DOHH2 (cell line): ENCODE results near the gene TEX52.

Experiments
- H3F3A ChIP-seq: fragments of 200-600 bp; sonication (generic), shearing (Covaris generic); 2 replicates; pipeline ENCODE4 v1.6.0; 2016; ENCODE audit warnings: antibody characterized with exemption, mild to moderate bottlenecking; ENCODE audit not compliant: control insufficient read depth, insufficient read depth
- H3K27ac ChIP-seq: fragments of 200-600 bp; sonication (generic); 2 replicates; pipeline ENCODE4 v1.5.1; 2014; ENCODE audit warnings: low read depth, mild to moderate bottlenecking, low read length, moderate library complexity
- H3K27me3 ChIP-seq: fragments of 200-600 bp; sonication (generic); 2 replicates; pipeline ENCODE4 v1.6.1; 2014; ENCODE audit warnings: mild to moderate bottlenecking, low read length, mixed read lengths; ENCODE audit not compliant: control insufficient read depth
- H3K36me3 ChIP-seq: fragments of 200-600 bp; sonication (generic); 2 replicates; pipeline ENCODE4 v1.6.1; 2014; ENCODE audit warnings: mild to moderate bottlenecking, low read length, moderate library complexity, mixed read lengths; ENCODE audit not compliant: control insufficient read depth
- H3K4me1 ChIP-seq: fragments of 200-600 bp; sonication (generic); 2 replicates; pipeline ENCODE4 v1.6.1; 2014; ENCODE audit warnings: mild to moderate bottlenecking, low read length, mixed read lengths; ENCODE audit not compliant: control insufficient read depth
- H3K4me2 ChIP-seq: fragments of 200-600 bp; sonication (generic); 2 replicates; pipeline ENCODE4 v1.6.0; 2014; ENCODE audit warnings: mild to moderate bottlenecking, low read length, moderate library complexity
- H3K4me3 ChIP-seq: fragments of 200-600 bp; sonication (generic); 2 replicates; pipeline ENCODE4 v1.5.1; 2014; ENCODE audit warnings: mild to moderate bottlenecking, low read length, mixed read lengths
- H3K79me2 ChIP-seq: fragments of 200-600 bp; sonication (generic); 2 replicates; pipeline ENCODE4 v1.6.1; 2014; ENCODE audit warnings: mild to moderate bottlenecking, low read length, mixed read lengths; ENCODE audit not compliant: control insufficient read depth
- H3K9me2 ChIP-seq: fragments of 200-600 bp; sonication (generic); replicated peaks from 2 replicates; pipeline ENCODE4 v1.6.1; 2014; ENCODE audit warnings: mild to moderate bottlenecking, low read length, mixed read lengths; ENCODE audit not compliant: control insufficient read depth
- H3K9me3 ChIP-seq: fragments of 200-600 bp; sonication (generic); 2 replicates; pipeline ENCODE4 v1.6.1; 2014; ENCODE audit warnings: antibody characterized with exemption, low read length, mixed read lengths; ENCODE audit not compliant: control insufficient read depth, insufficient read depth
- H4K20me1 ChIP-seq: fragments of 200-600 bp; sonication (generic); 2 replicates; pipeline ENCODE4 v1.6.0; 2014; ENCODE audit warnings: low read depth, mild to moderate bottlenecking, antibody characterized with exemption, low read length, moderate library complexity; ENCODE audit not compliant: control insufficient read depth, insufficient read depth
- CTCF ChIP-seq: fragments of 200-600 bp; sonication (generic); IDR thresholded peaks from one replicate; pipeline ENCODE4 v1.5.1; 2014; ENCODE audit warnings: antibody characterized with exemption, mild to moderate bottlenecking, low read depth, low read length; ENCODE audit not compliant: poor library complexity, severe bottlenecking
- EZH2phosphoT487 ChIP-seq: fragments of 200-600 bp; sonication (generic); IDR thresholded peaks from 2 replicates; pipeline ENCODE4 v1.6.1; 2017; ENCODE audit warnings: borderline replicate concordance, mild to moderate bottlenecking, antibody characterized with exemption, low read length, moderate library complexity, mixed read lengths

The TEX52 gene

GRCh38 chr12:2853626-2854025 lies 3.2 kb downstream of the TEX52 start:
- Histone ChIP-seq H3F3A (peaks cover 5% of the 10 kb centered on the region; the same call in 1 of the 2 replicates), H3K9me3 (no peaks in the 10 kb centered on the region), H4K20me1 (0 out of 2 replicates have a peak, but pooled peaks cover 3% of the 10 kb centered on the region), H3K36me3 (peaks cover 13% of the 10 kb centered on the region), H3K4me3 (no peak overlapping the region), H3K4me1 (no peaks in the 10 kb centered on the region), H3K27me3 (no peaks in the 10 kb centered on the region), H3K27ac (no peak overlapping the region), H3K79me2 (no peaks in the 10 kb centered on the region), H3K4me2 (no peak overlapping the region), H3K9me2 (no peaks in the 10 kb centered on the region)
- TF ChIP-seq EZH2phosphoT487, result no peak
- TF ChIP-seq CTCF, result peak; percentile 70

- Histone ChIP-seq H3K79me2 (no peaks in the 10 kb centered on the region), H3K9me2 (no peaks in the 10 kb centered on the region), H3F3A (0 out of 2 replicates have a peak, but pooled peaks cover 2% of the 10 kb centered on the region), H3K4me3 (no peak overlapping the region), H3K9me3 (no peaks in the 10 kb centered on the region), H3K27me3 (no peaks in the 10 kb centered on the region), H3K27ac (no peak overlapping the region), H3K4me1 (no peaks in the 10 kb centered on the region), H3K4me2 (no peak overlapping the region), H3K36me3 (no peaks in the 10 kb centered on the region), H4K20me1 (no peaks in the 10 kb centered on the region)
- TF ChIP-seq EZH2phosphoT487 (no peak), CTCF (no peak)
Measured at GRCh38 chr12:2851931-2852330, 4.9 kb downstream of the TEX52 start.

- TF ChIP-seq EZH2phosphoT487 (no peak), CTCF (no peak)
- Histone ChIP-seq H3K4me1 (no peaks in the 10 kb centered on the region), H4K20me1 (no peaks in the 10 kb centered on the region), H3K9me3 (no peaks in the 10 kb centered on the region), H3F3A (no peaks in the 10 kb centered on the region), H3K4me2 (no peak overlapping the region), H3K36me3 (peaks cover 3% of the 10 kb centered on the region), H3K27me3 (no peaks in the 10 kb centered on the region), H3K9me2 (no peaks in the 10 kb centered on the region), H3K4me3 (no peak overlapping the region), H3K27ac (no peak overlapping the region), H3K79me2 (no peaks in the 10 kb centered on the region)
Measured at GRCh38 chr12:2845280-2845679, 11.6 kb downstream of the TEX52 start.
